GM18519 (cell line): ENCODE measurements around the gene TMUB1.

Source experiments
- ATAC-seq: cut with Tn5 transposase; IDR thresholded peaks from one replicate; pipeline ENCODE4 v1.9.1; 2021; ENCODE audit warnings: mild to moderate bottlenecking, moderate library complexity; ENCODE audit not compliant: unreplicated experiment, low FRiP score

The TMUB1 gene

GRCh38 chr7:151074817-151075661 lies 8.3 kb downstream of the TMUB1 start:
- no peak for ATAC-seq

- no peak for ATAC-seq
Measured at GRCh38 chr7:151073990-151074389, 9.3 kb downstream of the TMUB1 start.

- no peak for ATAC-seq
Measured at GRCh38 chr7:151071032-151071866, 12.0 kb downstream of the TMUB1 start.

GRCh38 chr7:151070574-151070960 lies 12.7 kb downstream of the TMUB1 start:
- ATAC-seq, result no peak

GRCh38 chr7:151069841-151070573 lies 13.3 kb downstream of the TMUB1 start:
- ATAC-seq, result no peak

- ATAC-seq, result no peak
Measured at GRCh38 chr7:151068069-151068773, 15.1 kb downstream of the TMUB1 start.

GRCh38 chr7:151066273-151066974 lies 16.9 kb downstream of the TMUB1 start:
- no peak for ATAC-seq

- no peak for ATAC-seq
Measured at GRCh38 chr7:151065516-151065915, 17.8 kb downstream of the TMUB1 start.

GRCh38 chr7:151064993-151065392 lies 18.3 kb downstream of the TMUB1 start:
- no peak for ATAC-seq

GRCh38 chr7:151064454-151064853 lies 18.8 kb downstream of the TMUB1 start:
- ATAC-seq, result no peak

GRCh38 chr7:151063212-151063561 lies 20.1 kb downstream of the TMUB1 start:
- no peak for ATAC-seq

- ATAC-seq, result no peak
Measured at GRCh38 chr7:151062399-151063211, 20.7 kb downstream of the TMUB1 start.

GRCh38 chr7:151062111-151062398 lies 21.2 kb downstream of the TMUB1 start:
- ATAC-seq, result no peak

- no peak for ATAC-seq
Measured at GRCh38 chr7:151061213-151062110, 21.8 kb downstream of the TMUB1 start.

- no peak for ATAC-seq
Measured at GRCh38 chr7:151060416-151061212, 22.7 kb downstream of the TMUB1 start.

- no peak for ATAC-seq
Measured at GRCh38 chr7:151060113-151060415, 23.2 kb downstream of the TMUB1 start.

GRCh38 chr7:151059367-151060112 lies 23.8 kb downstream of the TMUB1 start, which contains the start of gene SLC4A2:
Gene SLC4A2 (plus strand): TSS chr7:151059589. CDS start chr7:151061988, 2,399 bp downstream.
- no peak for ATAC-seq
